ENCODE measurements around the gene ZNF654.

GRCh38 chr3:88132894-88133293 is 73.8 kb downstream of the ZNF654 start:
- TF ChIP-seq POLR2A (IDR thresholded peaks at IDR 0.05) (no peak), CTCF (IDR thresholded peaks at IDR 0.05) (no peak), POLR2AphosphoS5 (IDR thresholded peaks at IDR 0.05) (no peak), EP300 (IDR thresholded peaks at IDR 0.05) (no peak)

All from suprapubic skin (tissue), 4 donors.